ENCODE measurements around the gene COL1A1.

- TF ChIP-seq CTCF (conservative IDR thresholded peaks at IDR 0.05; ENCODE audit: low read length) (peak; percentile 60), EZH2phosphoT487 (IDR thresholded peaks at IDR 0.05; ENCODE audit: borderline replicate concordance, low read depth, low read length) (no peak)
Measured at GRCh38 chr17:50151041-50151936, 50.1 kb downstream of the COL1A1 start.

Measured in OCI-LY7 (cell line).